ENCODE data around the gene ABCC4.
A peak's percentile ranks its signal among the peaks of the same experiment; 100 is the strongest.

ABCC4 gene

DNA sequence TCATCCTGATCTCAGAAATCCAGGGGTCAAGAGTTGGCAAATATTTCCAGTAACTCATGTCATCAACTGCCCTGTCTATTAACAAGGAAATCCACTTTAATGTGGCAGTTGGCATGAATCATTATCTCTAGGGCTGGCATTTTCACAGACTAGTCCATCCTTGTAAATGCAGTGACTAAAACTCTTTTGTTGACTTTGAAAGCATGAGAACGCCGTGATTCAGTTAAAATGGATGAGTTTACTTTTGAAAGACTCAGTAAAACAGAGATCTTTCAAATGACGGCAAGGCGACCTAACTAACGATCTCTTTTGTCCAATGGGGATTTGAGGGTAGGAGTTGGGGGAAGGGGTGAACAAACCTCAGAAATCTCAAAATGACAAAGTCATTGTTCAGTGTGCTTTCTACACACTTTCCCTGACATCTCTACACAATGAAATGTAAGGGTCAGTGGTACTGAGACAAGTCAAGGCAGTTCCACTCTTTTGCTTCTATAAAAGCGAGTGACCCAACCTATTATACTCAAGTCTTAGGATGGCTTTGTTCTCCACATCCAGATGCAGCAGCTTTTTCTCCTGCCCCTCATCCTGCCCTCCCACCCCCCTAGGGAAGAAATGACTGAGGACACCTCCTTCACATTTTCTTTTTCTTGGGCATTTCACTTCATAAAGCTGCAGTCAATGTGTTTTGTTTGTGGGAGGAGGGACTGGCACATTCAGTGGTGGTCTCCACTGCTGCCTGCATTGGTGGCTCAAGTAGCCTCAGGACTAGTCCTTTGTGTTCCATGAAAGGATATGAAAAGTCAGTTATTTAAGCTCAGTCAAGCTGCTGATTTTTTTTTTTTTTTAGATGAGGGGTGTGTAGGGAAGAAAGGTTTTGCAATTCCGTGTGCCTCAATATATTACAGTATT lies 200.5 kb downstream of the ABCC4 start:
- DNase-seq (ENCODE audit: extremely low read depth, low read depth) = peak; percentile 20
- no peak overlapping the region for H3K4me3 ChIP-seq (replicated peaks; ENCODE audit: low read depth, low read length)
- TF ChIP-seq, protein P1, sequence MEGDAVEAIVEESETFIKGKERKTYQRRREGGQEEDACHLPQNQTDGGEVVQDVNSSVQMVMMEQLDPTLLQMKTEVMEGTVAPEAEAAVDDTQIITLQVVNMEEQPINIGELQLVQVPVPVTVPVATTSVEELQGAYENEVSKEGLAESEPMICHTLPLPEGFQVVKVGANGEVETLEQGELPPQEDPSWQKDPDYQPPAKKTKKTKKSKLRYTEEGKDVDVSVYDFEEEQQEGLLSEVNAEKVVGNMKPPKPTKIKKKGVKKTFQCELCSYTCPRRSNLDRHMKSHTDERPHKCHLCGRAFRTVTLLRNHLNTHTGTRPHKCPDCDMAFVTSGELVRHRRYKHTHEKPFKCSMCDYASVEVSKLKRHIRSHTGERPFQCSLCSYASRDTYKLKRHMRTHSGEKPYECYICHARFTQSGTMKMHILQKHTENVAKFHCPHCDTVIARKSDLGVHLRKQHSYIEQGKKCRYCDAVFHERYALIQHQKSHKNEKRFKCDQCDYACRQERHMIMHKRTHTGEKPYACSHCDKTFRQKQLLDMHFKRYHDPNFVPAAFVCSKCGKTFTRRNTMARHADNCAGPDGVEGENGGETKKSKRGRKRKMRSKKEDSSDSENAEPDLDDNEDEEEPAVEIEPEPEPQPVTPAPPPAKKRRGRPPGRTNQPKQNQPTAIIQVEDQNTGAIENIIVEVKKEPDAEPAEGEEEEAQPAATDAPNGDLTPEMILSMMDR (IDR thresholded peaks at IDR 0.05; ENCODE audit: low read depth, low read length, missing control alignments) = no peak

DNA sequence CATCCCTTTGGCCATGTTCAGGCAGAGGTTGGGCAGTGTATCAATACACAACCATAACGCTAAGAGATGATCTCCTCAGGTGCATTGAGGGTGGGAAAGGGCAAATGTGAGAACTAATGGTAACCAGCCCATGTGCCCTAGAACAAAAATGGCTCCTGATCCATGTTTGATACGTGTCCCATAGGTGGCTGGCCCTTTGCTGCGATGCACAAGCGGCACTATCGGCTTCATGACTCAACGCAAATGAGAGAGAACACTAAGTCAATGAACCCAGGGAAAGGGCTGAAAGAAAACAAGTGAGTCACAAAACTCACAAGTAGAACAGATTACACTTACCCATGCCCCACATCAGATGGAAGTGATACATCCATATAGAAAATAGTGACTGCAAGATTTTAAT lies 201.7 kb downstream of the ABCC4 start:
- TF ChIP-seq, protein P1 (IDR thresholded peaks at IDR 0.05; ENCODE audit: low read depth, low read length, missing control alignments) = no peak
- DNase-seq (ENCODE audit: extremely low read depth, low read depth) = no peak
- H3K4me3 ChIP-seq (replicated peaks; ENCODE audit: low read depth, low read length) = no peak overlapping the region

DNA sequence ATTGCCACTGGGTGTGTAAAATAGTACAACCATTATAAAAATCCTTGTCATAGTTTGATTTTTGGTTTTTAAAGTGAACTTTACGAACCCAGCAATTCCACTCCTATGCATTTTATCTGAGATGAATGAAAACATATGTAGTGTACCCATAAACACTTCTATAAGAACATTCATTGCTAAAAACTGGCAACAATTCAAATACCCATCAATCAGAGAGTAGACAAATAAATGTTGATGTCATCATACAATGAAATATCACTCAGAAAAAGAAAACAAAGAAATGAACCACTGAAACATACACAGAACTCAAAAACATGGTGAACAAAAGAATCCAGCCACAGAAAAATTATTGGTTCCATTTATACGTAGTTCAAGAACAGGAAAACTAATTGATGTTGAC lies 202.3 kb downstream of the ABCC4 start:
- no peak for DNase-seq (ENCODE audit: extremely low read depth, low read depth)
- H3K4me3 ChIP-seq (replicated peaks; ENCODE audit: low read depth, low read length) = no peak overlapping the region
- TF ChIP-seq, protein P1 (IDR thresholded peaks at IDR 0.05; ENCODE audit: low read depth, low read length, missing control alignments) = no peak

DNA sequence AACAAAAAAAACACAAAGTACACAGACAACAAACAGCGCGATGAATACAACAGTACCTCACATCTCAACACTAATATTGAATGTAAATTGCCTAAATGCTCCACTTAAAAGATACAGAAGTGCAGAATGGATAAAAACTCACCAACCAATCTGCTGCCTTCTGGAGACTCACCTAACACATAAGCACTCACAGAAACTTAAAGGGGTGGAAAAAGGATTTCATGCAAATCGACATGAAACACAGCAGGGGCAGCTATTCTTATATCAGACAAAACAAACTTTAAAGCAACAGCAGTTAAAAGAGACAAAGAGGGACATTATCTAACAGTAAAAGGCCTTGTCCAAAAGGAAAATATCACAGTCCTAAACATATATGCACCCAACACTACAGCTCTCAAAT lies 209.5 kb downstream of the ABCC4 start:
- DNase-seq (ENCODE audit: extremely low read depth, low read depth) = no peak
- TF ChIP-seq, protein P1 (IDR thresholded peaks at IDR 0.05; ENCODE audit: low read depth, low read length, missing control alignments) = no peak
- H3K4me3 ChIP-seq (replicated peaks; ENCODE audit: low read depth, low read length) = no peak overlapping the region

DNA sequence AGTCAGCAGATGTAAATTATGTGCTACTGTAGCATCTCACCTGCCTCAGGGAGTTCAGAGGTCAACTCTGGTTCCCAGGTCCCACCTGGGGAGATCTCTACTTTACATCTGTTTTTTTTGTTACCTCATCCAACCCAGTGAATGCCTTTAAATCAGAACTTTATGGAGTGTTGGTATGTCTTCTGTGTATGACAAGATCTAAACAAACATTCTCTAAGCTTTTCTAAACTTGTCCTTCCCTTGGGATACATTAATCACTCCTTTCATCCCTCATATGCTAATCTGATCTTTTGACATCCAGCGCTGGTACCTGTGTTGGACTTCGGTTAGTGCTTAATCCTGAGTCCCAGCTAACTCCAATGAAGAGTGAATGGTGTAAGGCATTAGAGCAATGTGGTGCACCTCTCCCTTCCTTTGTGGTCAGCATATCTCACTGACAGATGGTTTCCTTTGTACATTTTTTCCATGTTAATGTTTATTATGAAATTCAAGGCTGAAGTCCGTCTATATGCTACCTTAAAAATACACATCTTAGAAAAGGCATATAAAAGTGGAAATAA lies 213.4 kb downstream of the ABCC4 start:
- H3K4me3 ChIP-seq (replicated peaks; ENCODE audit: low read depth, low read length) = no peak overlapping the region
- TF ChIP-seq, protein P1 (IDR thresholded peaks at IDR 0.05; ENCODE audit: low read depth, low read length, missing control alignments) = no peak
- DNase-seq (ENCODE audit: extremely low read depth, low read depth) = no peak

DNA sequence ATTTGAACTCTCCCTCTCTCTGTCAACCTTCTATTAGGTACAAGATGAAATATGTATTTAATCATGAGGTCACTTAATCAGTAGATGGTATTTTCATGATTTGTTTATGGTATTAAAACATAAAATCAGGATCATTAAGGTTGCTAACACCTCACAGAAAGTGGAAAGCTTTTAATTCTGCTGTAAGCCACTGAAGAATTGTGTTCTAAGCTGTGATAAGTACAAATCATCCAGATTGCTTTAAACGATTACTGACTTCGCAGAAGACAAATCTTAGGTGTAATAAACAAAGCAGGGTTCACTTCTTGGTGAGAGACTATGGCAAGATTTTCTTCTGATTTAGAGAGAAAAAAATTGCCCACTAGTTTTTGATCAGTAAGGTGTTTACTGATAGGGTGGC lies 214.5 kb downstream of the ABCC4 start:
- no peak overlapping the region for H3K4me3 ChIP-seq (replicated peaks; ENCODE audit: low read depth, low read length)
- no peak for DNase-seq (ENCODE audit: extremely low read depth, low read depth)
- TF ChIP-seq, protein P1 (IDR thresholded peaks at IDR 0.05; ENCODE audit: low read depth, low read length, missing control alignments) = no peak
